HL-60/S4 treated with retinoic acid at 250 ng/mL for 4 days and 3 days (cell line): Measurements from ENCODE around the gene ABCF1.
"Not testable (repeated sequence)": the region's sequence is repeated elsewhere in the genome, so short reads cannot be mapped to it uniquely, and the experiment has no call there.

Experiments
- in situ Hi-C: fragments of 300-500 bp; cut with MboI; formaldehyde crosslinking; loops from 2 replicates; pipeline ENCODE4 v1.7.0; 2022; ENCODE audit warnings: low sequenced_read_pairs

Gene ABCF1

GRCh38 chr6:30556906-30557682 lies 14.1 kb upstream of the ABCF1 start, which contains the start of gene PRR3:
Gene PRR3 (plus strand): TSS chr6:30557295. CDS start chr6:30557345, 50 bp downstream.
- in situ Hi-C loops: no loop called here

GRCh38 chr6:30557683-30557981 lies 13.6 kb upstream of the ABCF1 start:
- in situ Hi-C loops: no loop called here

- in situ Hi-C loops: no loop called here
Measured at GRCh38 chr6:30560930-30561329, 10.3 kb upstream of the ABCF1 start.

GRCh38 chr6:30562470-30563425 lies 8.5 kb upstream of the ABCF1 start:
- in situ Hi-C loops: no loop called here

- in situ Hi-C loops: no loop called here
Measured at GRCh38 chr6:30564114-30564513, 7.1 kb upstream of the ABCF1 start.

- in situ Hi-C loops: no loop called here
Measured at GRCh38 chr6:30565772-30566171, 5.5 kb upstream of the ABCF1 start.

GRCh38 chr6:30568245-30568644 lies 3.0 kb upstream of the ABCF1 start:
- in situ Hi-C loops: no loop called here

- in situ Hi-C loops: no loop called here
Measured at GRCh38 chr6:30570263-30570662, 979 bp upstream of the ABCF1 start.

- in situ Hi-C loops: no loop called here
Measured at GRCh38 chr6:30570740-30571074, 535 bp upstream of the ABCF1 start.

GRCh38 chr6:30571762-30572082 lies 480 bp downstream of the ABCF1 start:
- in situ Hi-C loops: no loop called here

GRCh38 chr6:30572148-30572547 lies 906 bp downstream of the ABCF1 start:
- in situ Hi-C loops: no loop called here

- in situ Hi-C loops: no loop called here
Measured at GRCh38 chr6:30573113-30573512, 1.9 kb downstream of the ABCF1 start.

GRCh38 chr6:30578051-30578450 lies 6.8 kb downstream of the ABCF1 start:
- in situ Hi-C loops: no loop called here

- in situ Hi-C loops: no loop called here
Measured at GRCh38 chr6:30583921-30584320, 12.7 kb downstream of the ABCF1 start.

GRCh38 chr6:30589754-30590358 lies 18.6 kb downstream of the ABCF1 start:
- in situ Hi-C loops: no loop called here

GRCh38 chr6:30590509-30590908 lies 19.3 kb downstream of the ABCF1 start:
- in situ Hi-C loops: no loop called here

- in situ Hi-C loops: no loop called here
Measured at GRCh38 chr6:30591008-30591407, 19.8 kb downstream of the ABCF1 start.

- in situ Hi-C loops: no loop called here
Measured at GRCh38 chr6:30592287-30592686, 21.0 kb downstream of the ABCF1 start.

- in situ Hi-C loops: not testable (repeated sequence)
Measured at GRCh38 chr6:30597315-30598144, 26.3 kb downstream of the ABCF1 start.

- in situ Hi-C loops: no loop called here
Measured at GRCh38 chr6:30598912-30599624, 27.8 kb downstream of the ABCF1 start.
